Psoas muscle (tissue), 8 donors: ENCODE results near the gene KCNMB2. TPM values are rescaled to one million over a fixed set of nuclear protein-coding genes. Genes with fewer than 3 reads are reported as not detected.

Experiments used
- ATAC-seq, 4 donors: fragments of 200-7000 bp; cut with Tn5 transposase; one replicate each; pipeline ENCODE4 v1.9.1; 2020; ENCODE audit warnings: moderate library complexity in 3 of 4, mild to moderate bottlenecking in 2 of 4
- DNase-seq, 2 donors: peaks; one replicate each; pipeline ENCODE4 v3.0.0-alpha.2; 2020
- H3K27ac ChIP-seq: fragments of 200-600 bp; one replicate; pipeline ENCODE4 v1.8.0; 2022
- H3K27me3 ChIP-seq, 3 donors: fragments of 200-600 bp in 1 of 3; one replicate each; pipeline versions ENCODE4 v1.6.1 to v1.8.0; 2013 to 2022; ENCODE audit warnings: low read length in 2 of 3, mild to moderate bottlenecking in 2 of 3, moderate library complexity in 1 of 3; ENCODE audit not compliant: insufficient read depth in 3 of 3
- H3K36me3 ChIP-seq, 2 donors: fragments of 200-600 bp in 1 of 2; one replicate each; pipeline versions ENCODE4 v1.6.1 to v1.8.0; 2013 to 2022; ENCODE audit warnings: low read depth in 1 of 2, mild to moderate bottlenecking in 1 of 2, moderate library complexity in 1 of 2; ENCODE audit not compliant: insufficient read depth in 1 of 2
- H3K4me1 ChIP-seq: fragments of 200-600 bp; one replicate; pipeline ENCODE4 v1.8.0; 2022
- H3K4me3 ChIP-seq: fragments of 200-600 bp; one replicate; pipeline ENCODE4 v1.8.0; 2022; ENCODE audit warnings: mild to moderate bottlenecking
- H3K9me3 ChIP-seq: fragments of 200-600 bp; one replicate; pipeline ENCODE4 v1.8.0; 2022
- WGBS, 3 donors: extraction: QIAGEN DNeasy Blood & Tissue Kit; methylation state at CpG; one replicate each; pipeline versions ENCODE4 v1.1.6 to v1.1.7; 2013; 5-methylcytosine and 5-hydroxymethylcytosine counted together
- intact Hi-C, 2 donors: fragments of 100-400 bp; cut with DNase I; formaldehyde crosslinking; loops; one replicate each; pipeline versions ENCODE4 v1.11.0 to v1.14.2; 2022
- polyA plus RNA-seq, 3 donors: library from polyadenylated mRNA; stranded (reverse); fragments of 200-250 nt; gene quantifications; one replicate each; pipeline ENCODE4 v1.2.3, GENCODE V29; 2013
- total RNA-seq, 4 donors: library from RNA; stranded (reverse); fragmentation: NEBNext Ultra II Directional in 2 of 4; extraction: Animal tissue kit (Norgen Biotek cat#: 25700) in 2 of 4; gene quantifications; one replicate each; pipeline versions ENCODE4 v1.2.1 to v1.2.4, GENCODE V29; 2021 to 2023
- TF ChIP-seq, protein P1 (sequence below): fragments of 200-600 bp; IDR thresholded peaks from one replicate; pipeline ENCODE4 v1.8.0; 2022; ENCODE audit warnings: antibody characterized with exemption
- donor health status: healthy with polysubstance abuse.
- donor health status: DM: no; HTN: no; CAD: no; lungs with moderate emphysema.
- donor health status: Bipolar disorder and iron deficiency.
- donor health status: healthy.
- donor health status: DM: yes; HTN: yes; CAD: no.
- donor health status: DM: no; HTN: no; CAD: no.
- donor health status: DM: no; HTN: no; CAD: no.
- donor health status: DM: yes; HTN: yes; CAD: no.

The KCNMB2 gene
- total and polyA plus RNA-seq, 7 donors = not detected

DNA sequence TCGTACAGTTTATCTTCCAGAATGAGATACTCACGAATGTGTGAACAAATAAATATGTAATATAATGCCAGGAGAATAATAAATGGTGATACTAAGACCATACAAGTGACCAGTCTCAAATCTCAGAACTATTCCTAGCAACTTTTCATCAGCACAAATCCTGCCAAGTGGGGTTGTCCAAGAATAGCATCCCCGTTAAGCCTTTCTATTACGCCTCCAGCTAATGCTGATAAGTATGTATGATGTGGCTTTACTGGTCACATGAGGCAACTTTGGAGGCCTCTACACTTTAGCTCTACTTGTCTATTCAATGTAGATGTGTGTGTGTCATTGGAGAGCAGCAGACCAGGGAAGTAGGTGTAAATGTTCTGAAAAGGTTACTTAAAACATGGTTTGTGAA lies 129.5 kb downstream of the KCNMB2 start:
- no peak for DNase-seq
- intact Hi-C loops = no loop called here

DNA sequence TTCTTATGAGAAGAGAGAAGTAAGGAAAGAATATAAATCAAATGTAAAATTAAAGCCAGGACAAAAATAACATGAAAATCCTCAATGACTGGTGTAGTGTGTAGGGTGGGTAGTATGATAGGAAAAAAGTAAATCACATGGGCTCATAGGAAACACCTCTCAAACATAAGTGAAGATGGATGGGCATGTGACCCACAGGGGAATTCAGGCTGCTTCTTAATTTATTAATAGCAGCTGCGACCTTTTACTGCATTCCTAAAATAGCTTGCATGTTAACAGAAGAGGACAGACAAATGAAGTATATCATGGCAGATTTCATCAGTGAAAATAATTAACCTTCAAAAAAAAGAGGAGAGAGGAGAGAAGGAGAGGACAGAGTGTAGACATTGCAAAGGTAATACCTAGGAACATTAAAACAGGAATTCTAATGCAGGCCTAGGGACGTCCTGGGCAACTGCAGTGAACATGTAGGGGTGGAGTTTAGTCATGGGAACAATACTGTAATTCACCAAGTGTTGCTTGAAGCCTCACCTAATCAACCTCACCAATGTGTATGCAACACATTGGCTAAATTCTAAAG lies 132.9 kb downstream of the KCNMB2 start:
- DNase-seq (no peak), ATAC-seq (no peak)
- Histone ChIP-seq H3K36me3 (no peaks in the 10 kb centered on the region), H3K4me1 (no peaks in the 10 kb centered on the region), H3K4me3 (no peak overlapping the region), H3K9me3 (no peaks in the 10 kb centered on the region), H3K27ac (no peak overlapping the region), H3K27me3 (no peaks in the 10 kb centered on the region)
- TF ChIP-seq, protein P1, sequence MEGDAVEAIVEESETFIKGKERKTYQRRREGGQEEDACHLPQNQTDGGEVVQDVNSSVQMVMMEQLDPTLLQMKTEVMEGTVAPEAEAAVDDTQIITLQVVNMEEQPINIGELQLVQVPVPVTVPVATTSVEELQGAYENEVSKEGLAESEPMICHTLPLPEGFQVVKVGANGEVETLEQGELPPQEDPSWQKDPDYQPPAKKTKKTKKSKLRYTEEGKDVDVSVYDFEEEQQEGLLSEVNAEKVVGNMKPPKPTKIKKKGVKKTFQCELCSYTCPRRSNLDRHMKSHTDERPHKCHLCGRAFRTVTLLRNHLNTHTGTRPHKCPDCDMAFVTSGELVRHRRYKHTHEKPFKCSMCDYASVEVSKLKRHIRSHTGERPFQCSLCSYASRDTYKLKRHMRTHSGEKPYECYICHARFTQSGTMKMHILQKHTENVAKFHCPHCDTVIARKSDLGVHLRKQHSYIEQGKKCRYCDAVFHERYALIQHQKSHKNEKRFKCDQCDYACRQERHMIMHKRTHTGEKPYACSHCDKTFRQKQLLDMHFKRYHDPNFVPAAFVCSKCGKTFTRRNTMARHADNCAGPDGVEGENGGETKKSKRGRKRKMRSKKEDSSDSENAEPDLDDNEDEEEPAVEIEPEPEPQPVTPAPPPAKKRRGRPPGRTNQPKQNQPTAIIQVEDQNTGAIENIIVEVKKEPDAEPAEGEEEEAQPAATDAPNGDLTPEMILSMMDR = no peak
- WGBS, 3 donors = 17 to 27% (median 23%) methylated on average over 2 of the region's 2 CpGs
- intact Hi-C loops = no loop called here

More for the DNA sequence above, 129.5 kb downstream of the KCNMB2 start:
- peak in 3 of 4 donors; percentile 36 to 90 (median 59) for ATAC-seq
- no peaks in the 10 kb centered on the region for H3K4me1 ChIP-seq
- no peaks in the 10 kb centered on the region for H3K27me3 ChIP-seq
- H3K4me3 ChIP-seq = no peak overlapping the region
- TF ChIP-seq, protein P1 = no peak
- H3K36me3 ChIP-seq = no peaks in the 10 kb centered on the region
- WGBS, 3 donors = 25 to 40% (median 32%) methylated on average over 4 of the region's 4 CpGs
- H3K9me3 ChIP-seq = no peaks in the 10 kb centered on the region
- H3K27ac ChIP-seq = no peak overlapping the region

DNA sequence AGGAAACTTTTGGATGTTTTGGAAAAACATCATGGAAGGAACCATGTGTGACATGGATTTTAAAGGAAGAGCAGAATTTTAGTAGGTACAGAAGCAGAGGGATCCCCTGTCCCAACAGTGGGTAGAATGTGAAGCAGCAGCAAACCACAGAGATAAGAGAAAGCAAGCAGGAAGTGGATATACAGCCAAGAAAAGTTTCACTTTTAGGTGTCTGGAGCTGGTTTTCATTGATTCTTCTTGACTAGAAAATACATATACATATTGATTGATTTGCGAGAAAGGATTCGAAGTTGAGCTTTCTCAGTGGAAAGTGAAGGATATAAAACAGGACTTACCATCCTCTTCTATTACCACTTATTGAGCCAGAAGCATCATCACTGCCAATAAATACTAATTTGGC lies 133.5 kb downstream of the KCNMB2 start:
- 98 to 100% (median 100%) methylated on average over 2 of the region's 2 CpGs for WGBS, 3 donors
- intact Hi-C loops = no loop called here
- Histone ChIP-seq H3K27ac (no peak overlapping the region), H3K4me1 (no peaks in the 10 kb centered on the region), H3K36me3 (no peaks in the 10 kb centered on the region), H3K9me3 (no peaks in the 10 kb centered on the region), H3K4me3 (no peak overlapping the region), H3K27me3 (no peaks in the 10 kb centered on the region)
- no peak for ATAC-seq
- TF ChIP-seq, protein P1 = no peak
- no peak for DNase-seq

DNA sequence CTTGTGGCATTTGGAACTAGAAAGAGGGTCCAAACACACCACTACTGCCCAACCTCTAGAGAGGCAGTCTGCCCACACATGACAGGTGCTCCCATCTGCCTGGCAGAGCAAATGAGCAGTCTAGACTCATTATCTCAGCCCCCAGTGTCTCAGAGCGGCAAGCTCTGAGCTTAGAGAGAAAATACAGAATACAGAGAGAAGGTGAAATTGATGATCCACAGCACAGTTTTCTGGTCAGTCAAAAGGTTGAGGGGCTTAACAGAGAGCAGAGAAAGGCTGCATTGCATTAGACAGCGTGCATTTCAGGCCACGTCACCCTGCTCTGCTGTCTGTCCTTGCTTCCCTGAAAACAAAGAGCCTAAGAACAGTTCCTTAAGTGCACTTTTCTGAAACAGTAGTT lies 135.1 kb downstream of the KCNMB2 start:
- H3K27ac ChIP-seq = no peak overlapping the region
- WGBS, 3 donors = 49 to 63% (median 61%) methylated on average over 3 of the region's 3 CpGs
- intact Hi-C loops = no loop called here

More for the DNA sequence above, 135.1 kb downstream of the KCNMB2 start:
- Histone ChIP-seq H3K4me3 (no peak overlapping the region), H3K9me3 (no peaks in the 10 kb centered on the region), H3K36me3 (no peaks in the 10 kb centered on the region), H3K4me1 (no peaks in the 10 kb centered on the region), H3K27me3 (no peaks in the 10 kb centered on the region)
- ATAC-seq = no peak
- no peak for DNase-seq
- TF ChIP-seq, protein P1 = no peak
